Inflammatory macrophage treated with lipopolysaccharide for 1 hour (primary cell): ENCODE measurements around the gene PCDH9.
"Not testable (repeated sequence)": the region's sequence is repeated elsewhere in the genome, so short reads cannot be mapped to it uniquely, and the experiment has no call there.

Source experiments
- DNase-seq, 2 donors: peaks; one replicate each; pipeline ENCODE4 v3.0.0-alpha.2; 2020 to 2022

Gene PCDH9

GRCh38 chr13:67122251-67122650, 107.9 kb downstream of the PCDH9 start:
- DNase-seq: no peak

GRCh38 chr13:67120872-67121531, 109.1 kb downstream of the PCDH9 start:
- no peak for DNase-seq

- DNase-seq: no peak
These were observed 110.6 kb downstream of the PCDH9 start for GRCh38 chr13:67119481-67119894.

GRCh38 chr13:67118277-67118676, 111.9 kb downstream of the PCDH9 start:
- DNase-seq: no peak

- DNase-seq: no peak
These were observed 113.1 kb downstream of the PCDH9 start for GRCh38 chr13:67117010-67117550.

- no peak for DNase-seq
These were observed 122.2 kb downstream of the PCDH9 start for GRCh38 chr13:67107979-67108378.

- no peak for DNase-seq
These were observed 123.6 kb downstream of the PCDH9 start for GRCh38 chr13:67106502-67107057.

- DNase-seq: no peak
These were observed 128.2 kb downstream of the PCDH9 start for GRCh38 chr13:67101730-67102467.

- no peak for DNase-seq
These were observed 129.4 kb downstream of the PCDH9 start for GRCh38 chr13:67100730-67101129.

GRCh38 chr13:67099494-67099893, 130.6 kb downstream of the PCDH9 start:
- no peak for DNase-seq

- no peak for DNase-seq
These were observed 132.2 kb downstream of the PCDH9 start for GRCh38 chr13:67097892-67098452.

- not testable (repeated sequence) for DNase-seq
These were observed 133.2 kb downstream of the PCDH9 start for GRCh38 chr13:67096893-67097292.

- no peak for DNase-seq
These were observed 133.7 kb downstream of the PCDH9 start for GRCh38 chr13:67096418-67096817.

- no peak for DNase-seq
These were observed 134.5 kb downstream of the PCDH9 start for GRCh38 chr13:67095621-67096020.

GRCh38 chr13:67094952-67095351, 135.2 kb downstream of the PCDH9 start:
- no peak for DNase-seq

- DNase-seq: no peak
These were observed 136.1 kb downstream of the PCDH9 start for GRCh38 chr13:67094078-67094477.

- no peak for DNase-seq
These were observed 138.5 kb downstream of the PCDH9 start for GRCh38 chr13:67091603-67092002.

- no peak for DNase-seq
These were observed 139.3 kb downstream of the PCDH9 start for GRCh38 chr13:67090856-67091255.

- DNase-seq: no peak
These were observed 142.6 kb downstream of the PCDH9 start for GRCh38 chr13:67087527-67087926.

GRCh38 chr13:67086260-67086659, 143.9 kb downstream of the PCDH9 start:
- DNase-seq: no peak

GRCh38 chr13:67084066-67084465, 146.1 kb downstream of the PCDH9 start:
- no peak for DNase-seq

GRCh38 chr13:67083519-67083918, 146.6 kb downstream of the PCDH9 start:
- no peak for DNase-seq

- DNase-seq: no peak
These were observed 149.8 kb downstream of the PCDH9 start for GRCh38 chr13:67080351-67080750.

GRCh38 chr13:67078062-67078461, 152.1 kb downstream of the PCDH9 start:
- DNase-seq: no peak
